Stimulated activated effector memory CD8-positive, alpha-beta T cell treated with anti-CD3 and anti-CD28 coated beads, Interleukin-12 subunit alpha, Interleukin-12 subunit beta, amount 100 ng/mL, for 72 hours (primary cell): ENCODE data around the gene LMBR1.
"Not testable (repeated sequence)": the region's sequence is repeated elsewhere in the genome, so short reads cannot be mapped to it uniquely, and the experiment has no call there.

ENCODE experiments used
- ATAC-seq: fragments of 150-1000 bp; cut with Tn5 transposase; 2 replicates; pipeline ENCODE4 v1.10.0; 2021
- DNase-seq, 2 donors: peaks; one replicate each; pipeline ENCODE4 v3.0.0; 2021 to 2022; ENCODE audit warnings: low spot score in 2 of 2
- H3K27ac Mint-ChIP-seq: one replicate; pipeline ENCODE4 v1.8.0; 2022; ENCODE audit warnings: mild to moderate bottlenecking, mixed read lengths
- H3K36me3 Mint-ChIP-seq: one replicate; pipeline ENCODE4 v1.8.0; 2022; ENCODE audit warnings: mild to moderate bottlenecking, mixed read lengths
- H3K4me1 Mint-ChIP-seq: one replicate; pipeline ENCODE4 v1.8.0; 2022; ENCODE audit warnings: mixed read lengths
- H3K4me3 Mint-ChIP-seq: one replicate; pipeline ENCODE4 v1.8.0; 2022; ENCODE audit warnings: mild to moderate bottlenecking, mixed read lengths
- H3K9me3 Mint-ChIP-seq: one replicate; pipeline ENCODE4 v1.8.0; 2022; ENCODE audit warnings: mixed read lengths

LMBR1 gene

GRCh38 chr7:156747718-156748117 is 145.3 kb downstream of the LMBR1 start:
- DNase-seq = no peak
- ATAC-seq = no peak
- no peaks in the 10 kb centered on the region for H3K36me3 Mint-ChIP-seq
- no peak overlapping the region for H3K4me3 Mint-ChIP-seq
- no peaks in the 10 kb centered on the region for H3K9me3 Mint-ChIP-seq
- H3K4me1 Mint-ChIP-seq = no peaks in the 10 kb centered on the region
- H3K27ac Mint-ChIP-seq = no peak overlapping the region

DNA sequence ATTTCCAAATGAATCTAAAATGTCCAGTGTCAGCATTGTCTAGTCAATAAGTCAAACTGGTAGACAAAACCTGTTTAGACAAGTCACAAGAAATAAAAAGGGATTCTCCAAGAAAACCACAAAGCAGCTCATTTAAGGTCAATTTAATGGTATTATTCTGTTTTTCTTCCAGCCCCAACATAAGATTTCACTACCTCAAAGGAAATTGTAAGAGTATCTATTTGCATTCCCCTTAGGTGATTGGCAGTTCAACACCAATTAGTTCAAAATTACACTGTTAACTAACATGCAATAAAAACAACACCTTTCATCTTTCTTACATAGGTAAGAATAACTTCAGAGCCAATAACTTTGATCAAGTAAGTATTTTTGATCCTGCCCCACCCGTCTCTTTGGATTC is 146.1 kb downstream of the LMBR1 start:
- ATAC-seq (no peak), DNase-seq (no peak)
- Mint-ChIP-seq H3K36me3 (no peaks in the 10 kb centered on the region), H3K4me1 (no peaks in the 10 kb centered on the region), H3K27ac (no peak overlapping the region), H3K9me3 (no peaks in the 10 kb centered on the region), H3K4me3 (no peak overlapping the region)

GRCh38 chr7:156739596-156739995 is 153.4 kb downstream of the LMBR1 start:
- H3K4me1 Mint-ChIP-seq = no peaks in the 10 kb centered on the region
- ATAC-seq (no peak), DNase-seq (no peak)
- peaks cover 5% of the 10 kb centered on the region for H3K36me3 Mint-ChIP-seq
- H3K9me3 Mint-ChIP-seq = peaks cover 6% of the 10 kb centered on the region
- H3K4me3 Mint-ChIP-seq = no peak overlapping the region
- no peak overlapping the region for H3K27ac Mint-ChIP-seq

DNA sequence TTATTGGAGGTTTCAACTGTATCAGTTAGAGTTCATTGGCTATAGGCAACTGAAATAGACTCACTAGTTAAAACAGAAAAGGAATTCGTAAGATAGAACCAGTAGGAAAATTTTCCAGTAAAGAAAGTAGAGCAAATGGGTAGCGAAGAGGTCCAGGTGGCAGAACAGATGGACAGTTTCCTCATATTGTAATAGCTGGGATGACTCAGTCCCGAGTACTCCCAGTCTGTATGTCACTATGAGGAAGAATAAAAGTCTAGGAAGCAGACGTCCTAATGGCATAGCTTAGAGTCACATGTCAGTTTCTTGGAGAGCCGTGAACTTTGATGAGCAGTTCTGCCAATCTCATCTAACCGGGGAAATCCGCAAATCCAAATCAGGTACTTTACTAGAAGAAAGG is 157.1 kb downstream of the LMBR1 start:
- no peak overlapping the region for H3K27ac Mint-ChIP-seq
- no peak for DNase-seq

DNA sequence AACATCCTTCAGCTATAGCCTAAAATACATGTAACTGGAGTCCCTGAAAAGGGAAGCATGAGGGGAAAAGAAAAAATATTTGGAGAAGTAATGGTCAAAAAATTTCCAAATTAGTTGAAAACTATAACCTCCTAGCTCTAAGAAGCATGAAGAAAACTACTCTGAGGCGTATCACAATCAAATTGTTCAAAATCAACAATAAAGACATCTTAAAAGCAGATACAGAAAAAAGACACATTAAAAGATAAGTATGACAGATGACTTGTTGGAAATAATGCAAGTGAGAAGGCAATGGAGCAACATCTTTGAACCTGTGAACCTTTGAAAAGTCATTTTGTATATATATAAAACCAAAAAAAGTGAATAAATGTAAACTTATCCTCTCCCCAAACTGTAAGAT is 159.3 kb downstream of the LMBR1 start:
- Mint-ChIP-seq H3K9me3 (peaks cover 12% of the 10 kb centered on the region), H3K4me1 (no peaks in the 10 kb centered on the region), H3K4me3 (no peak overlapping the region), H3K27ac (no peak overlapping the region), H3K36me3 (peaks cover 37% of the 10 kb centered on the region)
- no peak for DNase-seq
- no peak for ATAC-seq

More for the DNA sequence above, 157.1 kb downstream of the LMBR1 start:
- H3K4me1 Mint-ChIP-seq = no peaks in the 10 kb centered on the region
- peaks cover 36% of the 10 kb centered on the region for H3K36me3 Mint-ChIP-seq
- no peak for ATAC-seq
- H3K9me3 Mint-ChIP-seq = peaks cover 12% of the 10 kb centered on the region
- H3K4me3 Mint-ChIP-seq = no peak overlapping the region

DNA sequence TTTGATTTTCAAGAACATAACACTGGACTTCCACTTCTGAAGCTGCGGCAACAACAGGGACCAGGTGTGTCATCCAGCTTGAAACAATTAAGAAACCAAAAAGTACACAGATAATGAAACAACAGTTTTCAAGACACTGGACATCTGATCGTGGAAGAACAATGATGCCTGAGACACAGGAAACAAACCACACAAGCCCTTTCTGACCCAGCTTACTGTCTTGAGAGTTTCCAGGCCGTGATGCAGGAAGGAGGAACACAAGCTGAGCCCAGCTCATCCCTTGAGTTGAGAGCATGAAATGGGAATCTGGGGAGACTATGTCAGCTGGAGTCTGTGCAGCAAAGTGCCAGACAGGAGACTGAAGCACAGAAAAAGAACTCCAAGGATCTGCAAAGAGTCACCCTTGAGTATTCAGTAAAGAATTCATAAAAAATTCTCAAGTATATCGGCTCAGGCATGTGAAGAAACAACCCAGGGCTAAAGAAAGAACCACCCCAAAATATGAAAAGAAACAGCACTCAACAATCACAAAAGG is 160.8 kb downstream of the LMBR1 start:
- ATAC-seq = no peak
- Mint-ChIP-seq H3K36me3 (peaks cover 37% of the 10 kb centered on the region), H3K27ac (no peak overlapping the region), H3K4me1 (peaks cover 4% of the 10 kb centered on the region), H3K9me3 (peaks cover 12% of the 10 kb centered on the region), H3K4me3 (no peak overlapping the region)
- no peak for DNase-seq

GRCh38 chr7:156731651-156732050 is 161.3 kb downstream of the LMBR1 start:
- Mint-ChIP-seq H3K4me1 (peaks cover 6% of the 10 kb centered on the region), H3K36me3 (peaks cover 37% of the 10 kb centered on the region), H3K27ac (no peak overlapping the region), H3K9me3 (peaks cover 11% of the 10 kb centered on the region), H3K4me3 (no peak overlapping the region)
- DNase-seq (no peak), ATAC-seq (no peak)

DNA sequence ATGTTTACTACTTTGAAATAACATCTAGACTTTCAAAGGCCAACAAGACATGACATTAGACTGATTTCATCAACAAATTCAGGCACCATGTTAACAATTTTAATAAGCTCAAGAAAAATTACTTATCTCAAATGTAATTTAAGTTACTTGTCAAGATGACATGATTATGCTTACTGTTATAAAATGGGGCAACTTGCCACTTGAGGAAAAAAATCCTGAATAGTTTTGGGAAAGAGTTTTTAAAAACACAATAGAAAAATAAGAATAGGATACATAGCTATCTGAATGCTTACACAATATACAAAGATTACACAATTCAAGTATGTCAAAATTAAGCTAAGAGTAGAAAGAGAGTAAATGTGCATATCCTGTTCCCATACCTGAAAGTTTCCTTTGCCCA is 167.0 kb downstream of the LMBR1 start:
- Mint-ChIP-seq H3K27ac (no peak overlapping the region), H3K4me1 (peaks cover 6% of the 10 kb centered on the region), H3K4me3 (no peak overlapping the region), H3K9me3 (no peaks in the 10 kb centered on the region), H3K36me3 (peaks cover 2% of the 10 kb centered on the region)
- DNase-seq = no peak
- ATAC-seq = no peak

GRCh38 chr7:156725073-156725472 is 167.9 kb downstream of the LMBR1 start:
- peaks cover 6% of the 10 kb centered on the region for H3K4me1 Mint-ChIP-seq
- no peak overlapping the region for H3K27ac Mint-ChIP-seq
- no peaks in the 10 kb centered on the region for H3K9me3 Mint-ChIP-seq
- H3K4me3 Mint-ChIP-seq = no peak overlapping the region
- H3K36me3 Mint-ChIP-seq = no peaks in the 10 kb centered on the region
- DNase-seq = no peak
- ATAC-seq = no peak

DNA sequence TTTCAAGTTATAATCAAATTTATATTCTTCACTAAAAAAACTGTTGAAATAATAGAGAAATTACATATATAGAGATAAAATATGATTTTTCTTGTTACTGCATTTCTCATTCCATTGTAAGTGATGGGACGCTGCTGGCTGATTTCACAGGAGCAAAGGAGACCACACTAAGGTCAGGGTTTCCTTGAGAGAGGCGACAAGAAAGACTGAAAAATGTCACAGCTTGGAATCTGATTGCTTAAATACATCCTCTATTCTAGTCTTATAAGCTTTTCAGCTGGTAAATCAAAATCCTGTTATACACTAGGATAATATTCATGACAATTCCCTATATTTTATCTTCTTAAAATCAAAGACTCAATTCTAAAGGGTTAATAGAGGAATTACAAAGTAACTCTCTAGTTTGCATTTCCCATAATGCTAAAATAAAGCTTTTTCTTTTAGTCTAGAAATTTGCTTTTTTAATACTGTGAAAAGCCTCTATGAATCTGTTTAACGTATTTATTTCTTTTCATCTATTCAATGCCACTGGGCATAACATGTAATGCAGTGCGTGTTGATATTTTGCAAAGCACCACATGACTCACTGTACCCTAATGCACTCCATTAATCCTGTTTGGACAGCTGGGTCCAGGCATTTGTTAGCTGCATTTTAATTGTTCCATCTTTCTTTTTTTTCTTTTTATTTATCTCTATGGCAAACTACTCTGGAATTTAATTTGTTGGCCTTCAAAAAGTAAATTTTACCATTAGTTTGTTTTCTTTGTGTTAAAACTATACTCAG is 170.7 kb downstream of the LMBR1 start:
- no peak for ATAC-seq
- Mint-ChIP-seq H3K4me3 (no peak overlapping the region), H3K36me3 (peaks cover 8% of the 10 kb centered on the region), H3K9me3 (no peaks in the 10 kb centered on the region), H3K4me1 (peaks cover 3% of the 10 kb centered on the region), H3K27ac (no peak overlapping the region)
- DNase-seq = no peak

GRCh38 chr7:156703773-156704482 is 189.1 kb downstream of the LMBR1 start:
- Mint-ChIP-seq H3K4me1 (peaks cover 18% of the 10 kb centered on the region), H3K4me3 (no peak overlapping the region), H3K9me3 (peaks cover 9% of the 10 kb centered on the region), H3K27ac (no peak overlapping the region), H3K36me3 (peaks cover 9% of the 10 kb centered on the region)
- no peak for DNase-seq
- ATAC-seq = no peak

GRCh38 chr7:156703209-156703608 is 189.8 kb downstream of the LMBR1 start:
- peaks cover 9% of the 10 kb centered on the region for H3K36me3 Mint-ChIP-seq
- peaks cover 18% of the 10 kb centered on the region for H3K4me1 Mint-ChIP-seq
- no peak overlapping the region for H3K27ac Mint-ChIP-seq
- no peak for ATAC-seq
- no peak overlapping the region for H3K4me3 Mint-ChIP-seq
- peaks cover 9% of the 10 kb centered on the region for H3K9me3 Mint-ChIP-seq
- DNase-seq = no peak

DNA sequence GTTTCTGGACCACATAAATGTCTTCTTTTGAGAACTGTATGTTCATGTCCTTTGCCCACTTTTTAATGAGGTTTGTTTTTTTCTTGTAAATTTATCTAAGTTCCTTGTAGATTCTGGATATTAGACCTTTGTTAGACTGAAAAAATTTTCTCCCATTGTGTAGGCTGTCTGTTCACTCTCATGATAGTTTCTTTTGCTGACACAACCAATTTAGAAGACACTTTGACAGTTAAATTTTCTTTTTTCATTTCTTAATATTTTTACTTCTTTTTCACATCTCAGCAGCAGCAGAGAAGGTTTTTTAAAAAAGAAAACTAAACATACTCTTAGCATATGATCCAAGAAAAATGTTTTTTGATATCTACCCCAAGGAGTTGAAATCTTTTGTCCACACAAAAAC is 190.6 kb downstream of the LMBR1 start:
- peaks cover 12% of the 10 kb centered on the region for H3K9me3 Mint-ChIP-seq
- H3K27ac Mint-ChIP-seq = no peak overlapping the region
- peaks cover 18% of the 10 kb centered on the region for H3K4me1 Mint-ChIP-seq
- H3K4me3 Mint-ChIP-seq = no peak overlapping the region
- peaks cover 9% of the 10 kb centered on the region for H3K36me3 Mint-ChIP-seq
- DNase-seq (no peak), ATAC-seq (no peak)

DNA sequence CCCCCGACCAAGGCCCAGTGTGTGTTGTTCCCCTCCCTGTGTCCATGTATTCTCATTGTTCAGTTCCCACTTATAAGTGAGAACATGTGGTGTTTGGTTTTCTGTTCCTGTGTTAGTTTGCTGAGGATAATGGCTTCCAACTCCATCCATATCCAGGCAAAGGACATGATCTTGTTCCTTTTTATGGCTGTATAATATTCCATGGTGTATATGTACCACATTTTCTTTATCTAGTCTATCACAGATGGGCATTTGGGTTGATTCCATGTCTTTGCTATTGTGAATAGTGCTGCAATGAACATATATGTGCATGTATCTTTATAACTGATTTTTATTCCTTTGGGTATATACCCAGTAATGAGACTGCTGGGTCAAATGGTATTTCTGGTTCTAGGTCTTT is 191.2 kb downstream of the LMBR1 start:
- not testable (repeated sequence) for H3K36me3 Mint-ChIP-seq, H3K27ac Mint-ChIP-seq, DNase-seq, H3K4me3 Mint-ChIP-seq, ATAC-seq
- peaks cover 18% of the 10 kb centered on the region for H3K4me1 Mint-ChIP-seq
- peaks cover 13% of the 10 kb centered on the region for H3K9me3 Mint-ChIP-seq

- not testable (repeated sequence) for ATAC-seq, H3K4me1 Mint-ChIP-seq, H3K4me3 Mint-ChIP-seq, H3K27ac Mint-ChIP-seq, H3K36me3 Mint-ChIP-seq, DNase-seq
- H3K9me3 Mint-ChIP-seq = peaks cover 16% of the 10 kb centered on the region
Measured at GRCh38 chr7:156698512-156698911, 194.5 kb downstream of the LMBR1 start.

DNA sequence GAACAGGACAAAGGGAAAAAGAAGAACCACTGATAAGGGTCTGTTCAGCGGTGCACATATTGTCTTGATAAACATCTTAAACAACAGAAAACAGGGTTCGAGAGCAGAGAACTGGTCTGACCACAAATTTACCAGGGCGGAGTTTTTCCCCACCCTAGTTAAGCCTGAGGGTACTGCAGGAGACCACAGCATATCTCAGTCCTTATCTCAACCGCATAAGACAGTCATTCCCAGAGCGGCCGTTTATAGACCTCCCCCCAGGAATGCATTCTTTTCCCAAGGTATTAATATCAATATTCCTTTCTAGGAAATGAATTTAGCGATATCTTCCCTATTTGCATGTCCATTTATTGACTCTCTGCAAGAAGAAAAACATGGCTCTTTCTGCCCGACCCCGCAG is 195.7 kb downstream of the LMBR1 start:
- ATAC-seq, H3K36me3 Mint-ChIP-seq, H3K27ac Mint-ChIP-seq, DNase-seq, H3K4me3 Mint-ChIP-seq, H3K4me1 Mint-ChIP-seq: not testable (repeated sequence)
- peaks cover 24% of the 10 kb centered on the region for H3K9me3 Mint-ChIP-seq
